HG03457 (cell line): Measurements from ENCODE around the gene GUCY2D.
"Not testable (repeated sequence)": the region's sequence is repeated elsewhere in the genome, so short reads cannot be mapped to it uniquely, and the experiment has no call there.

Experiments
- ATAC-seq: cut with Tn5 transposase; IDR thresholded peaks from one replicate; pipeline ENCODE4 v1.9.1; 2021; ENCODE audit warnings: moderate number of reproducible peaks; ENCODE audit not compliant: unreplicated experiment

GUCY2D gene

DNA sequence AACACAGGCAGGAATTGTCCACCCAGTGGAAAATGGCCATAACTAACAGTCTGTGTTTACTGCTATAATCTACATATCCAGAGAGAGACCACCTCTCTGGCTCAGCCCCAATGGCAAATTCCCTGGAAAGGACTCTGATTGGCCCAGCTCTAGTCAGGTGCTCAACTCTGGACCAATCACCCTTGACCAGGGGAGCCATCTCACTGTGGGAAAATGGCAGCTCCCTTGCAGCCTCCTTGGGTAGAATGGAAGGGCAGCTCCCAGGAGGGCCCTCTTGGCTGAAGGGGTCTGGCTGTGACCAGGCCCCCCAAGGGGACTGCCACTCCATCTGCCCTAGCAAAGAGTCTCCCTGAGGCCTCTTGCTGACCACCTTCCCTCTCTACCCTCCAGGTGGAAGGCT, 39.6 kb downstream of the GUCY2D start:
- ATAC-seq, result no peak

DNA sequence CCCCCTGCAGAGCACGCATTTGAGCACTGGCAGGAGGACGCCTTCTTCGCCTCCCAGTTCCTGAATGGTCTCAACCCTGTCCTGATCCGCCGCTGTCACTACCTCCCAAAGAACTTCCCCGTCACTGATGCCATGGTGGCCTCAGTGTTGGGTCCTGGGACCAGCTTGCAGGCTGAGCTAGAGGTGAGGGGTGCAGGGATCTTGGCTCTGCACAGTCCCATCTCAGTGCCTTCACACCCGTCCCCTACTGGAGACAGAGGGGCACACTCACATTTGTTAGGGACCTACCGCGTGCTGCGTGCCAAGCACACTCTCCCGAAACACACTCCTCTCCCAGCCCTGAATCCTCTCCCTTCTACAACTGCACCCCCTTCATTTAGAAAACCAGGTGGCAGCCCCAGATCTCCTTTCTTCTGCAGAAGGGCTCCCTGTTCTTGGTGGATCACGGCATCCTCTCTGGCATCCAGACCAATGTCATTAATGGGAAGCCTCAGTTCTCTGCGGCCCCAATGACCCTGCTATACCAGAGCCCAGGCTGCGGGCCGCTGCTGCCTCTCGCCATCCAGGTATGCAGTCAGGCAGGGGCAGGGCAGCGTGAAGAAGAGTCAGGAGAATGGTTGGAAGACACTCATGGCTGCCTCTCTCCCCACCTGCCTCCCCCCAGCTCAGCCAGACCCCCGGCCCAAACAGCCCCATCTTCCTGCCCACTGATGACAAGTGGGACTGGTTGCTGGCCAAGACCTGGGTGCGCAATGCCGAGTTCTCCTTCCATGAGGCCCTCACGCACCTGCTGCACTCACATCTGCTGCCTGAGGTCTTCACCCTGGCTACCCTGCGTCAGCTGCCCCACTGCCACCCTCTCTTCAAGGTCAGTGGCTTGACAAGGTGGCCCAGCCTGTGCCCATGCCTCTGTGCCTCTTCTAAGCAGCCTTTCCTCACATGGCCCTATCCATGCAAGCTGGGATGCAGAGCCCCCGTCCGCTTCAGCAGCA, 42.7 kb downstream of the GUCY2D start:
- ATAC-seq, result no peak

- no peak for ATAC-seq
Observed at GRCh38 chr17:8046306-8046928, 44.0 kb downstream of the GUCY2D start.

- no peak for ATAC-seq
Observed at GRCh38 chr17:8046929-8047768, 44.7 kb downstream of the GUCY2D start.

DNA sequence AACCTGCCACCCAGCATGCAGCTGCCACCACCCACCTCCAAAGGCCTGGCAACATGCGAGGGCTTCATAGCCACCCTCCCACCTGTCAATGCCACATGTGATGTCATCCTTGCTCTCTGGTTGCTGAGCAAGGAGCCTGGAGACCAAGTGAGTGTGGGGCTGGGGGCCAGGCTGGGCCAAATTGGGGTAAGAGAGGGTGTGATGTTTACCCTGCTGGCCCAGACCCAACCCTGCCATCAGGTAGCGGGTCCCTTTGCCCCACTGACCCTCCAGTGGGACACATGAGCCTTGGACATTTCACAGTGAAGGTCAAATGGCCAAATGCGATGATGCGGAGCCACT, 45.3 kb downstream of the GUCY2D start:
- no peak for ATAC-seq

DNA sequence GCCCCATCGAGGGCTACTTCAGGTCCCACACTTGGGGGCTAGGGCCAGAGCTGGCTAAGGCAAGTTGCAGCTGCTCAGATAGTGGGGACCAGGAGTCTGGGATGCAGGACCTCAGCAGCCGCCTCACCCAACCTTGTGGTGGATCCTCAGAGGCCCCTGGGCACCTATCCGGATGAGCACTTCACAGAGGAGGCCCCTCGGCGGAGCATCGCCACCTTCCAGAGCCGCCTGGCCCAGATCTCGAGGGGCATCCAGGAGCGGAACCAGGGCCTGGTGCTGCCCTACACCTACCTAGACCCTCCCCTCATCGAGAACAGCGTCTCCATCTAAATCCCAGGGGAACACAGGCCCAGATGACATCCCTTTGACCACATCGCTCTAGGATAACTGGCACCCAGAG, 45.8 kb downstream of the GUCY2D start:
- no peak for ATAC-seq

DNA sequence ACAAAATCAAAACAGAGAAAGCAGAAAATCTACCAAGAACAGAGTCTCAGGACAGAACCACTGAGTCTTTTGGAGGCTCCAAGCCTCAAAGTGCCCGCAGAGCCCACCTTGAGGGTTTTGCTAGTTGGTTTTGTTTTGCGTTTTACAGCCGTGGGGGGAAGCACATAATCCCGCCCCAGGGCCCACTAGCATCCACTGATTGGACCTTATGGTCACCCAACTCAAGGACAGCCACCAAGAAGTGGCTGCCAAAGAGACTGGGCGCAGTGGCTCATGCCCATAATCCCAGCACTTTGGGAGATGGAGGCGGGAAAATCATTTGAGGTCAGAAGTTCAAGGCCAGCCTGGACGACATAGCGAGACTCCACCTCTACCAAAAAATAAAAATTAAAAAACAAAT, 46.3 kb downstream of the GUCY2D start:
- ATAC-seq, result no peak

GRCh38 chr17:8051831-8052230, 49.4 kb downstream of the GUCY2D start:
- no peak for ATAC-seq

DNA sequence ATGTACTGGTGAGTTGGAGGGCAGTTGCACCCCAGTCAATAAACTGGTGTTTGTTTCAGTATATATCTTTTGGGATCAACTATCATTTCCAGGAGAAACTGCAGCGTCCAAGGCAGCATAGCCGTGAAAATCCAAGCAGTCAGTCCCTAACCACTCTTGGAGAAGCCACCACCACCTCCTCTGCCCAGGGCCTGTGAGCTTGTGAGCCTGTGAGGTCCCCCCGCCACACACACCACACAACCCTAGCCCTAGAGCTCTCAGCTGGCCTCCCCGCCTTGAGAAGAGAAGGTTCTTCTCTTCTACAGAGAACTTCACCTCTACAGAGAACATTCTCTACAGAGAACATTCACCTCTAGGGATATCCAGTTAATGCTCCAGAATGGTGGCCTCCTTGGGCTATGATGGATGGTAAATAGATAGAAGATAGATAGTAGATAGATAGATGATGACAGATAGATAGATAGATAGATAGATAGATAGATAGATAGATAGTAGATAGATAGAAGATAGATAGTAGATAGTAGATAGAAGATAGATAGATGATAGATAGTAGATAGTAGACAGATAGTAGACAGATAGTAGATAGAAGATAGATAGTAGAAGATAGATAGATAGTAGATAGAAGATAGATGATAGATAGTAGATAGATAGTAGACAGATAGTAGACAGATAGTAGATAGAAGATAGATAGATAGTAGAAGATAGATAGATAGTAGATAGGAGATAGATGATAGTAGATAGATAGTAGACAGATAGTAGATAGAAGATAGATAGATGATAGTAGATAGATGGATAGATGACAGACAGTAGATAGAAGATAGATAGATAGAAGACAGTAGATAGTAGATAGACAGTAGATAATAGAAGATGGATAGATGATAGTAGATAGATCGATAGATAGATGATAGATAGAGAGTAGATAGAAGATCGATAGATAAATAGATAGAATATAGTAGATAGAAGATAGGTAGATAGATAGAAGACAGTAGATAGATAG, 50.1 kb downstream of the GUCY2D start:
- ATAC-seq, result no peak

DNA sequence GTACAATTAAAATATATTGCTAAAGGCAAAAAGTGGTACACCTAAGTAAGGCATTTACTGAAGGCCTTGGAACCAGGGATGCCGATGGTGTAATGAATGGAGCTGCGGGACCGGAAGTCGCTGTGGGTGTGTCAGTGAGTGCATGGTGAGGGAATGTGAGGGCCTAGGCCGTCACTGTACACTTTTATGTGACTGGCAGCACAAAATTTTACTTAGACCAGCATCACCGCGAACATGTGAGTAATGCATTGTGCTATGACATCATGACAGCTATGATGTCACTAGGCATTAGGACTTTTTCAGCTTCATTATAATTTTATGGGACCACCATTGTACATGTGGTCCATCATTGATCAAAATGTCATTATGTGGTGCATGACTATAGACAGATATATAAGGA, 51.2 kb downstream of the GUCY2D start:
- no peak for ATAC-seq

- ATAC-seq, result no peak
Observed at GRCh38 chr17:8055851-8056231, 53.4 kb downstream of the GUCY2D start.

DNA sequence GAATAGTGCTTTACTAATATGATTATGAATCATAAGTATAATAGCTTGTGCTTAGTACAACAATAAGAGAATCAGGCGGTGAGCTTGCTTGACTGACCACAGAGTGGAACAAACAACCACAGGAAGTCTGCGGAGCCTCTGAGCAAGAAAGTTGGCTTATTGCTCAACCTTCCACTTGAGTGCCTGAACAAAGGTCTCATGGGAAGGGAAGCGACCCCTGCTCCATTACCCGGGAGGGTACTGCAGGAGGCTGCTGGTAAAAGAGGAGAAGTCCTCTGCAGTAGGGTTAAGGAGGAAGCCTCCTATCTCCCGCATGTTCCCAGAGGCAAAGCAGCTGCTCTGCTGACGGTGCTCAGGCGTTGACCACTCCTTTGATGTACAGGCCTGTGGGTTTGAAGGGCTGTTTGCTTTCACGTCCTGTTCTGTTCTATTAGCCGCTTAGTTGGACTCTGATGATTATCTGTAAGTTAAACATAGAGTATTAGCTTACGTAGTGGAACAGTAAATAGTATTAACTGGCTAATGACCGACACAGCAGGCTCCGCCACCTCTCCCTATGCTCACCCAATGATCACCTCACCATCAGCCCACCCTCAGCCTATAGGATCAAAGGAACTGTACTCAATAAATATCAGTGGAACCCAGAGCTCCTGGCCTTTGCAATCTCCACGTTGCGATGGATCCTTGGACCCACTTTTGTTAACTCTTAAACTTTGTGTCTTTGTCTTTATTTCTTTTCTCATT, 54.0 kb downstream of the GUCY2D start:
- ATAC-seq, result peak; percentile 52

GRCh38 chr17:8056976-8057625, 54.7 kb downstream of the GUCY2D start:
- no peak for ATAC-seq

DNA sequence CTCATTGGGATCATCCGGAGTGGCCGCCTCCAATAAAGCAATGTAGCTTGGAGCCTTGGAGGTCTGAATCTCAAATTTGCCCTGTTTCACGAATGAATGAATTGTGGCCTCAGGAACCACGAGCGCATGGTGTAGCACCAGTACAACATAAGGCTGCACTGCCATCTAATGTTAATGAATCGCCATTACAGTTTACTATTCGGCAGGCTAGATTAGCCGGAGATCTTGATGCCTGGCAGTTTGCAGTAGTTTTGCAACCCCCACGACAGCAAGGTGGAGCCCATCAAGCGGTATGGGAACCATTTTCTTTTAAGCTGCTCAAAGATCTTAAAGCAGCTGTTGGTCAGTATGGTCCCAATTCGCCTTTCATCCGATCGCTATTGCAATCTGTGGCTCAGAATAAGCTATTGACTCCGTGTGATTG, 55.3 kb downstream of the GUCY2D start:
- no peak for ATAC-seq

GRCh38 chr17:8059131-8059530, 56.7 kb downstream of the GUCY2D start:
- no peak for ATAC-seq

- ATAC-seq, result no peak
Observed at GRCh38 chr17:8060274-8060673, 57.9 kb downstream of the GUCY2D start.

- not testable (repeated sequence) for ATAC-seq
Observed at GRCh38 chr17:8061851-8062250, 59.4 kb downstream of the GUCY2D start.

- ATAC-seq, result no peak
Observed at GRCh38 chr17:8062435-8062806, 60.0 kb downstream of the GUCY2D start.

DNA sequence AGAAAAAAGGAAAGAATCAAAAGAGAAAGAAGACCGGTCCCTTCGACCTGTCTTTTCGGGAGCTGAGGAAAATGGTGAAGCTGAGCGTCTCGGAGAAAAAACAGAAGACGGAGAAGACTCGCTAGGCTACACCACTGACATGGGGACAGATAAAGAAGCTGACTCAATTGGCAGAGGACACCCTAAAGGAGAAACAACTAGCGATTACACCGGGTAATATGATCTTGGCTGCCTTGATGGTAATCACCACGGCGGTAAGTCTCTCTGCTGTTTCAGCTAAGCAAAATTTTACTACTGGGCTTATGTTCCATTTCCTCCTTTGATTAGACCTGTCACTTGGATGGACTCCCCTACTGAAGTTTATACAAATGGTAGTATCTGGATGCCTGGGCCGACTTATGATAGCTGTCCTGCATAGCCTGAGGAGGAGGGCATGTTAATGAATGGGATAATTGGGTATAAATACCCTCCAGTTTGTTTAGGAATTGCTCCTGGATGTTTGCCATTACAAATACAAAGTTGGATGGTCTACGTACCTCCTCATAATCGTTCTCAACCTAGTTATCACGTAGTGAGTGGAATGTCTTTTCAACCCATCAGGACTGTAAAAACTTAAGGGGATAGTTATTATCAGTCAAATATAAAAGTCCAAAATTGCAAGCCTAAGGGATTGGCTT, 60.5 kb downstream of the GUCY2D start:
- ATAC-seq, result no peak
